WERI-Rb-1 (cell line): ENCODE results near the gene SLC38A2.
"Not testable (repeated sequence)": the region's sequence is repeated elsewhere in the genome, so short reads cannot be mapped to it uniquely, and the experiment has no call there.

Experiments used
- DNase-seq: peaks from one replicate; pipeline ENCODE4 v3.0.0-alpha.2; 2020
- H3K27ac ChIP-seq: fragments of 250-450 bp; sonication (Bioruptor Pico); 2 replicates; pipeline ENCODE4 v1.5.1; 2020; ENCODE audit warnings: mild to moderate bottlenecking, moderate library complexity
- H3K27me3 ChIP-seq: fragments of 250-450 bp; sonication (Bioruptor Pico); 2 replicates; pipeline ENCODE4 v1.5.1; 2021; ENCODE audit warnings: mild to moderate bottlenecking, low read depth, moderate library complexity; ENCODE audit not compliant: insufficient read depth, severe bottlenecking
- H3K36me3 ChIP-seq: fragments of 250-450 bp; sonication (Bioruptor Pico); 2 replicates; pipeline ENCODE4 v1.5.1; 2020; ENCODE audit warnings: mild to moderate bottlenecking, moderate library complexity
- H3K4me3 ChIP-seq: 2 replicates; pipeline ENCODE4 v1.5.1; 2011; ENCODE audit warnings: low read depth, mild to moderate bottlenecking, control low read depth, low read length
- H3K9me3 ChIP-seq: fragments of 250-450 bp; sonication (Bioruptor Pico); 2 replicates; pipeline ENCODE4 v1.5.1; 2021; ENCODE audit warnings: mild to moderate bottlenecking, moderate library complexity; ENCODE audit not compliant: severe bottlenecking
- TF ChIP-seq, protein P1 (sequence below): IDR thresholded peaks from 2 replicates; pipeline ENCODE4 v1.5.1; 2011; ENCODE audit warnings: low read depth, mild to moderate bottlenecking, control low read depth, inconsistent platforms, low read length

Gene SLC38A2

DNA sequence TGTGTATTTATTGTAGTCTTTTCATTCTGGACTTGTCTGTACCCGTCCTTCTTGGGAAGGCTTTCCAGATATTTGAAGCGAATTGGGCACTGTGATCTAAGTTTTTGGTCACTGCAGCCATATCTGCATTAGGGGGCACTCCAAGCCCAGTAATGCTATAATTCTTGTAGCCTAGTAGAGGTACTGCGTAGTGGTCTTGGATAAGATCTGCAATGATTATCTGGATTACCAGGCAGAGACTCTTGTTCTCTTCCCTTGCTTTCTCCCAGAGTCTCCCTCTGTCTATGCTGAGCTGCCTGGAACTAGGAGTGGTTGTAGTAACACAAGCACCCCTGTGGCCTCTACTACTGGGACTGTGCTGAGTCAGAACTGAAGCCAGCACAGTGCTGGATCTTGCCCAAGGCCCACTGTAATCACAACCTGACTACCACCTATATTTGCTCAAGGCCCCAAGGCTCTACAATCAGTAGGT lies 30.0 kb downstream of the SLC38A2 start:
- TF ChIP-seq, protein P1, sequence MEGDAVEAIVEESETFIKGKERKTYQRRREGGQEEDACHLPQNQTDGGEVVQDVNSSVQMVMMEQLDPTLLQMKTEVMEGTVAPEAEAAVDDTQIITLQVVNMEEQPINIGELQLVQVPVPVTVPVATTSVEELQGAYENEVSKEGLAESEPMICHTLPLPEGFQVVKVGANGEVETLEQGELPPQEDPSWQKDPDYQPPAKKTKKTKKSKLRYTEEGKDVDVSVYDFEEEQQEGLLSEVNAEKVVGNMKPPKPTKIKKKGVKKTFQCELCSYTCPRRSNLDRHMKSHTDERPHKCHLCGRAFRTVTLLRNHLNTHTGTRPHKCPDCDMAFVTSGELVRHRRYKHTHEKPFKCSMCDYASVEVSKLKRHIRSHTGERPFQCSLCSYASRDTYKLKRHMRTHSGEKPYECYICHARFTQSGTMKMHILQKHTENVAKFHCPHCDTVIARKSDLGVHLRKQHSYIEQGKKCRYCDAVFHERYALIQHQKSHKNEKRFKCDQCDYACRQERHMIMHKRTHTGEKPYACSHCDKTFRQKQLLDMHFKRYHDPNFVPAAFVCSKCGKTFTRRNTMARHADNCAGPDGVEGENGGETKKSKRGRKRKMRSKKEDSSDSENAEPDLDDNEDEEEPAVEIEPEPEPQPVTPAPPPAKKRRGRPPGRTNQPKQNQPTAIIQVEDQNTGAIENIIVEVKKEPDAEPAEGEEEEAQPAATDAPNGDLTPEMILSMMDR: peak; percentile 61; the same call in 1 of the 2 replicates
- Histone ChIP-seq H3K9me3 (no peaks in the 10 kb centered on the region), H3K36me3 (no peaks in the 10 kb centered on the region), H3K27me3 (no peaks in the 10 kb centered on the region), H3K4me3 (no peak overlapping the region), H3K27ac (no peak overlapping the region)
- DNase-seq: peak; percentile 52

GRCh38 chr12:46339051-46339450 lies 33.5 kb downstream of the SLC38A2 start:
- Histone ChIP-seq H3K4me3 (no peak overlapping the region), H3K9me3 (no peaks in the 10 kb centered on the region), H3K27ac (no peak overlapping the region), H3K27me3 (no peaks in the 10 kb centered on the region), H3K36me3 (no peaks in the 10 kb centered on the region)
- no peak for DNase-seq
- TF ChIP-seq, protein P1: no peak

DNA sequence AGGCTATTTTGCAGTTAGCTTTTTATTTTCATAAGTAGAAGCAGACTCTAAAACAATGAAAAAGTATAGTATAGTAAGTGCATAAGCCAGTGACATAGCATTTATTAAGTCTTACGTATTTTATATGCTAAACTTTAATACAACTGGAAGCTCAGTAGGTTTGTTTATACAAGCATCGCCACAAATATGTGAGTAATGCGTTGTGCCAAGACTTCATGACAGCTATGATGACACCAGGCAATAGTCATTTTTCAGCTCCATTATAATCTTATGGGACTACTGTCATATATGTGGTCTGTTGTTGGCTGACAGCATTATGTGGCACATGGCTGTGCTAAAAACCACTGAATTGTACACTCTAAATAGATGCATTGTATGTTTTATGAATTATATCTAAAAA lies 40.3 kb downstream of the SLC38A2 start:
- no peaks in the 10 kb centered on the region for H3K9me3 ChIP-seq
- TF ChIP-seq, protein P1: no peak
- no peak overlapping the region for H3K27ac ChIP-seq
- H3K36me3 ChIP-seq: no peaks in the 10 kb centered on the region
- no peak for DNase-seq
- no peaks in the 10 kb centered on the region for H3K27me3 ChIP-seq
- no peak overlapping the region for H3K4me3 ChIP-seq

GRCh38 chr12:46325075-46325474 lies 47.5 kb downstream of the SLC38A2 start:
- not testable (repeated sequence) for H3K36me3 ChIP-seq, H3K9me3 ChIP-seq, H3K27ac ChIP-seq, H3K27me3 ChIP-seq, DNase-seq, H3K4me3 ChIP-seq

GRCh38 chr12:46320731-46321130 lies 51.8 kb downstream of the SLC38A2 start:
- no peak overlapping the region for H3K27ac ChIP-seq
- H3K4me3 ChIP-seq: no peak overlapping the region
- H3K9me3 ChIP-seq: no peaks in the 10 kb centered on the region
- TF ChIP-seq, protein P1: no peak
- no peaks in the 10 kb centered on the region for H3K27me3 ChIP-seq
- no peak for DNase-seq
- no peaks in the 10 kb centered on the region for H3K36me3 ChIP-seq

GRCh38 chr12:46318037-46318436 lies 54.5 kb downstream of the SLC38A2 start:
- DNase-seq: no peak
- TF ChIP-seq, protein P1: no peak

More at GRCh38 chr12:46318037-46318436, 54.5 kb downstream of the SLC38A2 start:
- H3K36me3 ChIP-seq: no peaks in the 10 kb centered on the region
- no peak overlapping the region for H3K4me3 ChIP-seq
- no peak overlapping the region for H3K27ac ChIP-seq
- peaks cover 2% of the 10 kb centered on the region for H3K9me3 ChIP-seq
- H3K27me3 ChIP-seq: no peaks in the 10 kb centered on the region
